ENCODE data around the gene PIGQ.

The PIGQ gene

DNA sequence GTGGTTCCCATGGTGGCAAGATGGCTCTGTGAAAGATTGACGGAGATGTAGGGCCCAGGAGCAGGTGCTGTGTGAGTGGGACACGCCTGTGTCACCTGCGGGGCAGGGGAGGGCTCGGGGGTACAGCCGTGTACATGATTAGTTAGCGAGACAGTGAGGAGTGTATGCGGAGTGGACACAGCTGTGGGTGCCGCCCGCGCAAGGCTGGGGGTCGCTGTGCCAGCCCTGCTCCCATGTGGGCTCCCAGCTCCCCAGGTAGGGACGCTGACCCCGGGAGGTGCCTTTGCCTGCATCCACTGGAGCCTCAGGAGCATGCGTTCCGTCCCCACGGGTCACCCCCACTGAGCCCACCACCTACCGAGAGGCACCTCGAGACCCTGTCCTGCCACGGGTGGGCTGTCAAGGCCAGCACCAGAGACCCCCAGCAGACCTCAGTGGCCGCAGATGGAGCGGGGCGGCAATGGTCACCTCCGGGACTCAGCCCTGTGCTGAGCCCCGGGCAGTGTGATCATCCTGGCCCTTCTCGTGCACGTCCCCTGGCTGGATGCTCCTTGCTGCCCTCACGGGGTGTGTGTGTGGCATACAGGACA lies 34.8 kb upstream of the PIGQ start:
- DNase-seq = peak; percentile 80

DNA sequence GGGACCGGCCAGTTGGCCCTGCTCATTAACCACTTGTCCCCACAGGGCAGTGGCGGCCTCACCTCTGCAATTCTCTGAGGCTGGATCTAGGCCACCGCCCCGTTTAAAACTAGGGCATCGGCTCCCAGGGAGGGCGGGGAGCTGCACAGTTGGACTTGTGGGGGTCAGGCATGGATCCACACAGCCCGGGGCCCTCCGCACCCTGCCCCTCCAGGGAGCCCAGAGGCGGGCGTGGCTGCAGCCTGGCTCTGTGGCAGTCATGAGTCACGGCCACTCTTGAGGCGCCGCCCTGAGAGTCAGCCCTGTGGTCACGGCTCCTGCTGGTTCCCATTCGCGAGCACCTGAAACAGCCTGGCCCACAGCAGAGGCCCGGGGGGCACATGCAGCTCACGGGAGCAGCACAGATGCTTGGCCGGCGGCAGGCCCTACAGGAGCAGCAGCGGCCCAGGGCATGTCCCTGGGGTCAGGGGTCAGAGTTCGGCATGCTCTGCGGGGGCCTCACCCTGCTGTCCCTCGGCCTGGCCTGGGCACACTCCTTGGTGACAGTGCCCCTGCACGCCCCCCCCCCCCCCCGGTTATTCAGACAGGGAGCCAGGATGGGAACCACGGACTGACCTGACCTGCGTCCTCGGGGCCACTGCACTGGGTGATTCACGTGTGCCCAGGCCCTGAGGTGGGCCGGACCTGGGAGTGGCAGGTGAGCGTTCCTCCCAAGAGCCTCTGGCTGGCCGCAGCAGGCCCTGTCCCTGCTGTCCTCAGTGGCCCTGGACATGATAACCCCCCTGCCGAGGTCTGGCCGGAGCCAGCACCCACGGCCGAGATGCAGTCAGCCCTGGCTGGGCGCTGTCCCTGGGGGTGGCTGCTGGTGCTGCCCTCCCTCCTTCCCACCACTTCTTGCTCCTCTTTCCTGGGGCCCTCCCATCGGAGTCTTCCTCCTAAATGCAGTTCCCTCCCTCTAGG lies 34.0 kb upstream of the PIGQ start:
- peak; percentile 97 for DNase-seq

DNA sequence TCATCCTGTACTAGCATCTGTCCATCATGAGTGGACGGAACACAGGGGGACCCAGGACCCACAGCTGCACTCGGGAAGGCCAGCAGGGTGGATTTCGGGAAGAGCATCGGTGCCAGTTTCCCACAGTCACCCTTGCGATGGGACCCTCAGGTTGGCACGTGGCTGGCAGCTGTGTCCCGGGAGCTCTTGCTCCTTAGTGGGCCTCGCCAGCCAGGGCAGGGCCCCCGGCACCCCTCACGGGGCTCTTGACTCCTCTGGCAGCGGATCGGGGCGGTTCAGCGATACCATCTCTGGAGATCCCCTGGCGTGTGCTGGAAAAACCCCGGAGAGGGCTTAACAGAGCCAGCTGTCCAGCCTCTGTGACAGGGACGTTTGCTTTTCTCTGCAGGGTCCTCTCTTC lies 33.0 kb upstream of the PIGQ start:
- no peak for DNase-seq

DNA sequence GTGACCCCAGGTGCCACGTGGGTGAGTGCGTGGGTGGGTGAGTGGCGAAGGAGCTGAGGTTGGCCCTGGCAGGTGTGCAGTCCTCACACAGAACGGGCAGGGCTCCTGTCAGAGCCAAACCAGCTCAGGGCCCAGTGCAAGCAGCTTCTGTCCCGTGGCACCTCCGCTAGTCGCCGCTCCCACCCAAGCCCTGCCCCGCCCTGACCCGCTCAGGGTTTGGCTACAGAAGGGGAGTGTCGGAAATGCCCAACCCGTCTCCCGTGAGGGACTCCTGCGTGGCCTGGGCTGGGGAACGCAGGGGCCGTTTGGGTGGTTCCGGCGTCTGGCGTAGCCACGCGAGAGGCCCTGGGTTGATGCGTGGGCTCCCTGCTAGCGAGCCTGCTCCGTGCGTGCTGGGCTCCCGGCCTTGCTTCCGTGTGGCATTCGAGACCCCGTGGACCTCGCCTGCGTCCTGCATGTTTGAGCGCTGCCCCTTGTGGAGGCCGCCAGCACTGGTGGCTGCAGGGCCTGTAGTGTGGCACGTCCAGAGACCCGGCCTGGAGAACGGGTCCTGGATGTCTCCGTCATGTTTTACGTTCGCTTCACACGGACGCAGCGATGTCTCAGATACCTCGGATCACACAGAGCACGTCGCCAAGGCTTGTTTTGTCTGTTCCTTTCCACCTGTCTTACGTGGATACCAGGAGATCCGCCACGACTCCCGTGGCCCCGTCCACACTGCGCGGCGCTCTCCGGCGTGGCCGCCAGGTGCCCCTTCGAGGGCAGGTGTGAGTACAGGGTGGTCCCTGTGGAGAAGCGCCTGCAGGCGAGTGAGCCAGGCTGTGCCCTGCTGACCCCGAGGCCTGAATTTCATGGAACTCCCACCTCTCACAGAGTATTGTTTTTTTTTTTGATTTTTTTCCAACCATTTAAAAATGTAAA lies 32.1 kb upstream of the PIGQ start:
- no peak for DNase-seq

DNA sequence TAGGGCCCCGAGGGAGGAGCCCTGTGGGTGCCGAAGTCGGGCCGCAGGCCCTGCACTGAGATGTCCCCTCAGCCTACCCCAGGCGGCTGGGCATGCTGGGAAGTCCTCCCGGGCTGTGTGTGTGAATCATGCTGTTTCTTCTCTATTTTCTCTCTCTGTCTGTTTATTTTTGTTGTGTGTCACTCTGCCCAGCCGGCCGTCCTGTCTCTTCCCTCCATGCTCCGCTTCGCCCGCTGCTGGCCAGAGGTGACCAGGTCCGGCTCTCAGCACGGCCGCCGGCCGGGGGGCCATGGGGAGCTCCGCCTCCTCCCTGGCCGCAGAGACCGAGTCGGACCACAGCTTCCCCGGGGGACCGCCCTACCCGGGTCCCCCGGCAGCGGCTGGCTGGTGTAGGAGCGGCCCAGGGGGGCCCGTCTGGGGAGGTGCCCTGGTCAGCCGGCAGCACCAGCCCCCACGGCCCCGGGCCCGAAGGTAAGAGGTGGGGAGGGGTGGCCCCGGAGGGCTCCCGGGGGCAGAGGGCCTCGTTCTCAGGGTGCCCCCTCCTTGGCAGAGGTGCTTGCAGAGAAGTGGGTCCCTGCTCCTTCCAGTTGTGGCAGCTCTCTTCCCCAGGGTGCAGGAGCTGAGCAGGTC lies 29.8 kb upstream of the PIGQ start:
- no peak for DNase-seq

DNA sequence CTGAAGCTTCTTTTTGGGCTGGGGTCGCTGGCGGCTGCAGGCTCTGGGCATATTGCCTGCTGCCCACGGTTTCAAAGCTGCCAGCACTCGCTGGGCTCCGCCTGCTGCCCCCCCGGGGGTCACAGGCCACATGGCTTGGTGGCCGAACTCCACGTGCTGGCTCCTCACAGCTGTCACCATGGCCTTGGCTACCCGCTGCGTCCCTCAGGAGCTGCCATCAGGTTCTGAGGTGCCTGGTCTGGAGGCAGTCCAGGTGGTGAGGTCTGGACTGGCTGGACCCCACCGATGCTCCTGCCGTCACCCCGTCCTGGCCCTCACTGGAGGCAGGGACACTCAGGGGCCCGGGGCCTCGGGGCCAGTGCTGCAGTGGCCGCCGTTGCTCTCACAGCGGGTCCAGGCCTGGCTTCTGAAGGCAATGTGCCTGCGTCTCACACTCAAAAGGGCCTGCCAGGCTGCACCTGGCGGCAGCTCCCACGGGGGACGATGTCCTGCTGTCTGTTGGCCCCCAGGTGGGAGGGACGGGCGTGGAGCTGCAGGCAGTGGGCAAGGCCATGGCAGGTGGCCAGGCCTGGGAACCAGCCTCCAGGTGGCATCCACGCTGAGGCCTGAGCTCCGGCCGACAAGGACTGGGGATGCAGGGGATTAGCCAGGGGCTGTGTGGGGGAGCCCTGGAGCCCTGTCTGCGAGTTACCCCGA lies 29.0 kb upstream of the PIGQ start:
- DNase-seq = no peak

DNA sequence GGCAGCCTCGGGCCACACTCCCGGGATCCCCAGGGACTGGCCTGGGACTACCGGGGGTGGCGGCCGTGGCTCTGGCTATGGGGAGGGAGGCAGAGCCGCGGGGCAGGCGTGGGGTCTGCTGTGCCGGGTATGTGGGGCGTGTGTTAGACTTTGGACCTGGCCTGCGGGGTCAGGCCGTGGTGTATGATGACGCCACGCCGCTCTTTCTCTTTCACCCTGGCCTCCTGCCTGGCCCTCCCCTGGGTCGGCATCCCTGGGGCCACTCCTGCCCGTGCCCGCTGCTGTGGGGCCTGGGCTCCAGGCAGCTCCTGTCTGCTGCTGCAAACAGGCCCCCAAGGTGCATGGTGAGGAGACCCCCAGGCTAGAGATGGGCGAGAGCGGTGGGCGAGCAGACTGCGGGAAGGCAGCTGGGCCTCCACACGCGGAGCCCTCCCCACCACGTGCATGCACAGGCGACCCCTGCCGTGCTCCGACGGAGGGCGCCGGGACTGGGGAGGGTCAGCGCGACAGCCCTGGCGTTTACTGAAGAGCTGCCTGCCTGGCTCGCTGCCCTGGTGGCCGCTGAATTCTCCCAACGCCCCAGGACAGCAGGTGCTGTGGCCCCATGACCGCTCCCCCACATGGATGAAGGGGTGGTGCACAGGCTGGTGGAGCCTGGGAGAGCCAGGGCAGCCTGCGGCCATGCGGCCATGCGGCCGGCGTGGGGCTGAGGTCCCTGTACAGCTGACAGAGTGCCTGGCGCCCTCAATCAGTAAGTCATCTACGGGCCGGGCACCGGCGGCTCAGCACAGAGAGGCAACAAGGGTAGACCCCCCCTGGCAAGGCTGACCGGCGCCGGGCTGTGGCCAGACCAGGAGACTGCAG lies 26.2 kb upstream of the PIGQ start:
- no peak for DNase-seq

DNA sequence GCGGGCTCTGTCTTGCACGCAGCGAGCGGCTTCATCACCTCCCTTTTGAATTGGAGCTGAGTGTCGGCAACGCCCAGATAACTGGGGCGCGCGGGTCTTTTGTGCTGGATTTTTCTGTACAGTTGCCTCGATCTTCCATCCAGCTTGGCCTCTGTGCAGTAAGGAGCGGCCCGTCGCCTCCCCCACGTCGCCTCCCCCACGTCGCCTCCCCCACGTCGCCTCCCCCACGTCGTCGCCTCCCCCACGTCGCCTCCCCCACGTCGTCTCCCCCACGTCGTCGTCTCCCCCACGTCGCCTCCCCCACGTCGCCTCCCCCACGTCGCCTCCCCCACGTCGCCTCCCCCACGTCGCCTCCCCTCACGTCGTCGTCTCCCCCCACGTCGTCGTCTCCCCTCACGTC lies 25.3 kb upstream of the PIGQ start:
- DNase-seq = no peak

DNA sequence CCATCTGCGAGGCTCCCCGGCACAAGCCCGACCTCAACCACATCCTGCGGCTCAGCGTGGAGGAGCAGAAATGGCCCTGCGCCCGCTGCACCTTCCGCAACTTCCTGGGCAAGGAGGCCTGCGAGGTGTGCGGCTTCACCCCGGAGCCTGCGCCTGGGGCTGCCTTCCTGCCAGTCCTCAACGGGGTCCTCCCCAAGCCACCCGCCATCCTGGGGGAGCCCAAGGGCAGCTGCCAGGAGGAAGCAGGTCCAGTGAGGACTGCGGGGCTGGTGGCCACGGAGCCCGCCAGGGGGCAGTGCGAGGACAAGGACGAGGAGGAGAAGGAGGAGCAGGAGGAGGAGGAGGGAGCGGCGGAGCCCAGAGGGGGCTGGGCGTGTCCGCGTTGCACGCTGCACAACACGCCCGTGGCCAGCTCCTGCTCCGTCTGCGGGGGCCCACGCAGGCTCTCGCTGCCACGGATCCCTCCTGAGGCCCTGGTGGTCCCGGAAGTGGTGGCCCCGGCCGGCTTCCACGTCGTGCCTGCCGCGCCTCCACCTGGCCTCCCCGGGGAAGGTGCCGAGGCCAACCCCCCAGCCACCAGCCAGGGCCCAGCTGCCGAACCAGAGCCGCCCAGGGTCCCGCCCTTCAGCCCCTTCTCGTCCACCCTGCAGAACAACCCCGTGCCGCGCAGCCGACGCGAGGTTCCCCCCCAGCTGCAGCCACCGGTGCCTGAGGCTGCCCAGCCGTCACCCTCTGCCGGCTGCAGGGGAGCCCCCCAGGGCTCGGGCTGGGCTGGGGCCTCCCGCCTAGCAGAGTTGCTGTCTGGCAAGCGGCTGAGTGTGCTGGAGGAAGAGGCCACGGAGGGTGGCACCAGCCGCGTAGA lies 22.6 kb upstream of the PIGQ start:
- DNase-seq = no peak

DNA sequence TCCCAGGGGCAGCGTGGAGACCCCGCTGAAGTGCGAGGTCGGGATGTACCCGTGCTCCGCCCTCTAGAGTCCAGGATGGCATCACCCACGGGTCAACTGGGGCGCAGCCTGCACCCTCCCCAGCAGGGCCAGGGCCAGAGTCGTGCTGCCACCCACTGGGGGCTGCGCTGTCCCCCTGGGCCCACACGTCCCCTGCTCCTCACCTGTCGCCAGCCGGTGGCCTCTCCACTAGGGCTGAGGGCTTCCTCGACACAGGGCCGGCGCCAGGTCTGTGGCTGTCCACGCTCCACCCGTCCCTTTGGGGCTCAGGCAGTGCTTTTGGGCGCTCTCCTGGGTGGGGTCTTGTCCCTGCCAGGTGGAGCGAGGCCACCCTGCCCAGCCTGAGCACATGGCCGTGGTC lies 21.2 kb upstream of the PIGQ start:
- DNase-seq = no peak

DNA sequence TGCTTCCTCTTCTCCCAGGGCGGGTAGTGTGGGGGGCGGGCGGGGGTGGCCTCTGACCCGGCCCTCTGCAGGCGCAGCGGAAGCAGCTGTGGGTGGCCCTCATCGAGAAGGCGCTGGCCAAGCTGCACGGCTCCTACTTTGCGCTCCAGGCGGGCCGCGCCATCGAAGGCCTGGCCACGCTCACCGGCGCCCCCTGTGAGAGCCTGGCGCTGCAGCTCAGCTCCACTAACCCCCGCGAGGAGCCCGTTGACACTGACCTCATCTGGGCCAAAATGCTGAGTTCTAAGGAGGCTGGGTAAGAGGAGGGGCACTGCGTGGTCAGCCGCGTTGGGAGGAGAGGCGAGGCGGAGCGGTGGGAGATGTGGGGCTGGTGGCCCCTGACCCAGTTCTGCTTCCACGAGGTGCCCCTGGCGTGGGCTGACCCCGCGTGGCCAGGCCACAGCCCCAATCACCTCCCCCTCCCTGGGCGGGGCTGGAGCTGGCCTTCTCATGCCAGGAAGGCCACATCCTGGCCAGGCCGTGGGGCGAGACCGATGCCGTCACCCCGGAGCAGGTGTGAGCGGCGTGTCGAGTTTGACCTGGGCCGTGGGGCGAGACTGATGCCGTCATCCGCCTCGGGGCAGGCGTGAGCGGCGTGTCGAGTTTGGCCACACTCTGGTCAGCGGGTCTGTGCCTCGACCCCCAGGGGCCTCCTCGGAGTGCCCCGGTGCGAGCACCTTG lies 20.1 kb upstream of the PIGQ start:
- no peak for DNase-seq

DNA sequence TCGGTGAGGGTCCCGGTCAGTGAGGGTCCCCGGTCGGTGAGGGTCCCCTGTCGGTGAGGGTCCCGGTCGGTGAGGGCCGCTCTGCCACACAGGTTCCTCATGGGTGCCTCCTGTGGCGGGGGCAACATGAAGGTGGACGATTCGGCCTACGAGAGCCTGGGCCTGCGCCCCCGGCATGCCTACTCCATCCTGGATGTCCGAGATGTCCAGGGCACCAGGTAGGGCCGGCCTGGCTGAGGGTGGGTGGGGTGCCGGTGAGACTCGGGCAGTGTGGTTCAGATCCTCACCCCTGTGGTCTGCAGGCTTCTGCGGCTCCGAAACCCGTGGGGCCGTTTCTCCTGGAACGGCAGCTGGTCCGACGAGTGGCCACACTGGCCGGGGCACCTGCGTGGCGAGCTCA lies 18.6 kb upstream of the PIGQ start:
- DNase-seq = no peak

DNA sequence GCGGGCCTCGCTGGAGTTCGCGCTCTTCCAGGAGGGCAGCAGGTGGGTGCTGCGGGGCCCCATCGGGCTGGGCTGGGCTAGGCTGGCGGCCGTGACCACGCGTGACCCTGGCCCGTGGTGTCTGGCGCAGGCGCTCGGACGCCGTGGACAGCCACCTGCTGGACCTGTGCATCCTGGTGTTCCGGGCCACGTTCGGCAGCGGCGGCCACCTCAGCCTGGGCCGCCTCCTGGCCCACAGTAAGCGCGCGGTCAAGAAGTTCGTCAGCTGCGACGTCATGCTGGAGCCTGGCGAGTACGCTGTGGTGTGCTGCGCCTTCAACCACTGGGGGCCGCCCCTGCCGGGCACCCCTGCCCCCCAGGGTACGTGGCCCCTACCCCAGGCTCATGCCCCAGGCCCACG lies 17.6 kb upstream of the PIGQ start:
- no peak for DNase-seq

DNA sequence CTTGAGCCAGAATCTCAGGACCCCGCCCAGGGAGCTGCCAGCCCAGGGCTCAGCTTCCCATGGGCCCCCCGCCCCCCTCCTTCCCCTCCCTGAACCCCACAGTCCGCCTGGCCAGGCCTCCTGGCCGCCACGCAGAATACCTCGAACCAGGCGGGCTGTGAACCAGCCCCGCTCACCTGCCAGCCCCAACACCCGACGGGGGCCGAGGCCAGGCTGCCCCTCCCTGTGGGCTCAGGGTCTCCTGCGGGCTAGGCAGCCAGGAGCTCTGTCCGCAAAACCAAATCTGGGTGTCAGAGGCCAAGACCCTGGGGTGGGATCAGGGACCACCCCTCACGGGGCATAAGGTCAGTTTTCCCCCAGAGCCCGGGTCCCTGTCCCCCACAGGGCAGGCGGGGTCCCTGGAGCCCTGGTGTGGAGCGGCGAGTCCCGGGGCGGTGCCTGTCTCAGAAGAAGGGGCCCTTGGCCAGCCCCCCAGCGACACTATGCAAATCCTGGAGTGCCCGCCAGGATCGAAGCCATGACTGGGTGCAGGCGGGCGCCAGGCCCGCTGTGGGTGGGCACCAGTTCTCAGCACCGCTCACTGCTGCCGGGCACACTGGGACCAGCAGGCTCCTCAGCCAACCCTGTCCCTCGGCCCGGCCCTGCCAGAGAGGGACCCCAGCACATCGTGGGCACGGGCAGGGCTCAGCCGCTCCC lies 16.0 kb upstream of the PIGQ start:
- DNase-seq = no peak

DNA sequence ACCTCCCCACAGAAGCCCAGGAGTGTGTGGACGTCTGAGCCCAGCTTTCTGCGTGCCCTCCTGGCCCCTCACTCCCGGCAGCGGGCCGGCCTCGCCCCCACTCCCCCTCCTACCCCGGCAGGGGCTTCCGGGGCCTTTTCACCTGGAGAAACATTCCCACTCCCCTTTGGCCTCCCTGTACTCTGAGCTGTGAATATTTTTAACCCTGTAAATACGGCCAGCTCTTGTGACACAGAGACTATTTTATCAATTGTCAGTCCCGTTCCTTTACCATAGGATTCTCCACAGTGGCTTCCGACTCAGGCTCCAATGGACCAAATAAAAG lies 15.5 kb upstream of the PIGQ start:
- no peak for DNase-seq

DNA sequence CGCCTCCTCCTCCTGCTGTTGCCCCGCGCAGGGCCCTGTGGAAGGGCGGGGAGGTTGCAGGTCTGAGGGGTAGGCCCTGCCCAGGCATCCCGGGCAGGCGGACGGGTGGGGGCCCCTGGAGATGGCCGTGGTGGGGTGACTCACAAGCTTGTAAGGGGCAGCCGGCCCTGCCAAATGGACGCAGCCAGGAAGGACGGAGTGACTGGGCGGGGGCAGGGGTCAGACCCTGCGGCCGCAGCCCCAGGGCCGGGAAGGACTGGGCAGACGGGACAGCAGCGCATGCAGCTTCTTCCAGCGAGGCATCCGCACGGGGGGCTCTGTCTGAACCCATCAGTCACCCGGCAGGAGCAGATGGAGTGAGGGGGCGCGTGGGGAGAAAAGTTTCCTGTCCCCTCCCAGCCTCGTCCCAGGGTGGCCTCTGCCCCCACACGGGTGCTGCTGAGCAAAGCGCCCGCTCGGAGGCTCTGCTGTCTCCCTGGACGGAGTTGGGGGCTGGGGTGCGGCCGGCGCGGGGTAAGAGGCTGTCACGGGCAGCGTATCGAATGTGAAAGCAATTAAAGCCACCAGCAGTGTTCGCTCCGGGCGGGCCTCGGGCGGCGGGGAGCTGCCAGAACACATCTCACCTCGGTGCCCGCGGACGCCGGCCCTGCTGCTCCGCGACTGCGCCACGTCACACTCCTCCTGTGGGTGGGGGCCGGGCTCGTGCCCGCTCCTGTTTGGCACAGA lies 15.0 kb upstream of the PIGQ start:
- no peak for DNase-seq

DNA sequence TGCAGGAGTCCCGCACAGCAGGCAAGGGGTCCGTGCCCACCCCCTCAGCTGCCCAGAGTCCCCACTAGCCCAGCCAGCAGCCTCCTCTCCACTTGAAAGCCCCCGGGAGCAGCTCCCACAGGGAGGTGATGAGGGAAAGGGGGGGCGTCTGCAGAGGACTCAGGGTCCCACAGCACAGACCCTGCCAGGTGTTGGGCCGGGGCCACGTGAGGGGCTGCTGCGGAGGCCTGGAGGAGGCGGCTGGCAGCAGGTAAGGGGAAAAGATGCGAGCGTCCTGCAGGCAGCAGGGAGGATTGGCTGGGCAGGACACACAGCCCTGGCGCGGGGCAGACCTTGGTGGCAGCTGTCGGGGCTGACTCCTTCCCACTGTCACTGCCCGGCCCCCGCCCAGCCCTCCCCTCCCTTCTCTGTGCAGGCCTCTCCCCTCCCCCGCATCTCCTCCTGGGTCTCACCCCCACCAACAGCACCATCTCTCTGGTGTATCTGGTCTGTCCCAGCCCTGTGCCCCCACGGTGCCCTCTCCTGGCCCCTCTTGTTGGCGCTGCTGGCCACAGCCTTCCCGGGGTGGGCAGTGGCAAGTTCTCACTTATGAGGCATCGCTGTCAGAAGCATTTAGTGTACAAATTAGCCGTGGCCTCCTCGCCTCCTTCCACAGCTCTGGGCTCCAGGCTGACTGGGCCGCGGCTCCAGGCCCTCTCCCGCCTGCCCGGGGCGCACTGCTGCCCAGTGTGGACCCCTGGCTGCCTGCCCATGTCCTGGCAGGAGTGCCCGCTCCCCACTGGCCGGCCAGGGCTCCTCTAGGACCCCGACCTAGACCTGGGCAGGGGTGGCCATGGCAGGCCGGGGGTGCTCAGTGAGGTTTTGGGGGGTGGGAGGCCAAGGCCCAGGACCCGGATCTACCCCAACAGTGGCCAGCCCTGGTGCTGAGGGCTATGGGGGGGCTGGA lies 14.0 kb upstream of the PIGQ start:
- DNase-seq = no peak
